T-helper 2 cell treated with Interferon-gamma antibody and Interleukin-4, amounts not matched to agents 5 μg/mL and 100 μg/mL, for 36 hours (primary cell): ENCODE results near the gene TRIM54.
"Not testable (repeated sequence)": the region's sequence is repeated elsewhere in the genome, so short reads cannot be mapped to it uniquely, and the experiment has no call there.

Experiments used
- DNase-seq: peaks from one replicate; pipeline ENCODE4 v3.0.0; 2021; ENCODE audit warnings: low spot score
- H3K27ac Mint-ChIP-seq: one replicate; pipeline ENCODE4 v1.8.0; 2021; ENCODE audit warnings: mild to moderate bottlenecking, mixed read lengths
- H3K27me3 Mint-ChIP-seq: one replicate; pipeline ENCODE4 v1.8.0; 2021; ENCODE audit warnings: low read depth, mixed read lengths
- H3K36me3 Mint-ChIP-seq: one replicate; pipeline ENCODE4 v1.8.0; 2021; ENCODE audit warnings: low read depth, mixed read lengths
- H3K4me1 Mint-ChIP-seq: one replicate; pipeline ENCODE4 v1.8.0; 2021; ENCODE audit warnings: low read depth, mixed read lengths
- H3K4me3 Mint-ChIP-seq: one replicate; pipeline ENCODE4 v1.8.0; 2022; ENCODE audit warnings: mild to moderate bottlenecking, moderate library complexity, mixed read lengths
- H3K9me3 Mint-ChIP-seq: one replicate; pipeline ENCODE4 v1.8.0; 2021; ENCODE audit warnings: mixed read lengths

TRIM54 gene

DNA sequence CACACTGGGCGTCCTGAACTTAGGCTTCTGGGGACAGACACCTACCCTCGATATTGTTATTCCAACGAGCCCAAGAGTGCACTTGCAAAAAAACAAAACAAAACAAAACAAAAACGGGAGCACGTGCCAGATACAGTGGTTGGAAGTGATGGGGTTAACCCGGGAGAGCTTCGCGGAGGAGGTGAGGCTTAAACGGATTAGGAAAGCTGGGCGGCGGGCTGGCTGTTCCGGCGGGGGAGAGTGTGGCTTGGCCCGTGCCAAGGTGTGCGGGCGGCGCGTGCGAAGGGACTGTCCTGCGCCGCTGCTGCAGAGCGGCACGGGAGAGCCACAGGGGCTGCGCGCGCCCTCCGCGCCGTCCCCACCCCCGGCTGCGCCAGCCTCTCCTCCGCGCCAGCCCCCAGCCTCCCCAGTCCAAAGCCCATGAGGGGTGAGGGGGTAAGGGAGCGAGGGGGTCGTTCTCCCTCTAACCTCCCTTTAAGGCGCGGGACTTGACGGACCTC lies 17.9 kb upstream of the TRIM54 start:
- peaks cover 17% of the 10 kb centered on the region for H3K4me1 Mint-ChIP-seq
- no peak overlapping the region for H3K27ac Mint-ChIP-seq
- H3K4me3 Mint-ChIP-seq: peak overlapping the region; percentile 93
- H3K36me3 Mint-ChIP-seq: peaks cover 2% of the 10 kb centered on the region
- H3K9me3 Mint-ChIP-seq: no peaks in the 10 kb centered on the region
- no peak for DNase-seq
- H3K27me3 Mint-ChIP-seq: peaks cover 43% of the 10 kb centered on the region

DNA sequence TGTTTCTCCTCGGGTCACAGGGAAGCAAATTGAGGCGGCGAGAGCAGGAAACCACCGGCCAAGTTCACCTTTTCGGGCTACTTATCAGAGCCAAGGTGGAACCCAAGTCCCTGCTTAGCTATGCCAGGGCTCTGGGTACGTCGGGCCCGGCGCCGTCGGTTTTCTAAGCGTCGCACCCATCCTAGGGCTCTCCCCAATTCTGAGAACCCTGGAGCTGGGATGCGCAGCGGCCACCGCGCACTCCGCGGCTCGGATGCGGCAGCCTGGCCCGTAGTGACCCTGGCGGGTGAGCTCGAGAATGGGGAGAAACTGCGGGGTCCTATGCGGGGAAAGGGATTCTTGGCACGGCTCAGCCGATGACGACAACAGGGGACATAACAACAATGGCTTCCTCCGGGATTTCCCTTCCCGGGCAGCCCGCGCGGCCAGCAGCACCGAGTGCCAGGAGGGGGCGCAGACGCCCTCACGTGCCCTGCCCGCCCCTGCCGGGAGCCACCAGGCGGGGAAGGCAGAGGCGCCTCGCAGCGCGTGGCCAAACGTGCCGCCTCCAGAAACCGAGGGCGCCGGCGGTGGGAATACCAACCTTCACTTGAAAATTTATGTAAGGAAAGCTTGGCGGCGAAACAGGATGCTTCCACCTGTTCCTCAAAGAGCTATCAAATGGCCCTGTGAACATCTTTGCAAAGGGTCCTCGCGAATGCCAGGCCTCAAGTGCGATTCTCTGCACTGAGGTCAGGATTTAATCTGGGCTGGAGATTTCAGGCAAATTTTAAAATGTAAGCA lies 17.3 kb upstream of the TRIM54 start:
- peaks cover 2% of the 10 kb centered on the region for H3K36me3 Mint-ChIP-seq
- peak overlapping the region; percentile 65 for H3K4me3 Mint-ChIP-seq
- H3K27ac Mint-ChIP-seq: no peak overlapping the region
- peaks cover 17% of the 10 kb centered on the region for H3K4me1 Mint-ChIP-seq
- peaks cover 44% of the 10 kb centered on the region for H3K27me3 Mint-ChIP-seq
- peak; percentile 60 for DNase-seq
- no peaks in the 10 kb centered on the region for H3K9me3 Mint-ChIP-seq

DNA sequence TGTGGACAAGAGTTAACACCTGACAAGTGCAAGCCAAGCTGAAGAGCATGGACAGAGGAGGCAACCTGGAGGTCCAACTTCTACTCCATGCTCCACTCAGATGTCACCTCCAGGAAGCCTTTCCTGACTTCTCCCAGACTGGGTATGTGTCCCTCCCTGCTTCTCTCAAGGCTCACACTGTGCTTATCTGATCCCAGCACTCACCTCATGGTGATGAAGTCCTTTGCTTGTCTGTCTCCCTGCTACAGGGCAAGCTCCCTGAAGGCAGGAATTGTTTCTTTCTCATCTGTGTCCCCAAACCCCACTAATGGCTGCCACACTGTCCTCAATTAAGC lies 16.7 kb upstream of the TRIM54 start:
- Mint-ChIP-seq H3K36me3 (peaks cover 2% of the 10 kb centered on the region), H3K27me3 (peaks cover 40% of the 10 kb centered on the region), H3K4me3 (peak overlapping the region; percentile 65), H3K9me3 (no peaks in the 10 kb centered on the region), H3K4me1 (peaks cover 17% of the 10 kb centered on the region), H3K27ac (no peak overlapping the region)
- DNase-seq: no peak

DNA sequence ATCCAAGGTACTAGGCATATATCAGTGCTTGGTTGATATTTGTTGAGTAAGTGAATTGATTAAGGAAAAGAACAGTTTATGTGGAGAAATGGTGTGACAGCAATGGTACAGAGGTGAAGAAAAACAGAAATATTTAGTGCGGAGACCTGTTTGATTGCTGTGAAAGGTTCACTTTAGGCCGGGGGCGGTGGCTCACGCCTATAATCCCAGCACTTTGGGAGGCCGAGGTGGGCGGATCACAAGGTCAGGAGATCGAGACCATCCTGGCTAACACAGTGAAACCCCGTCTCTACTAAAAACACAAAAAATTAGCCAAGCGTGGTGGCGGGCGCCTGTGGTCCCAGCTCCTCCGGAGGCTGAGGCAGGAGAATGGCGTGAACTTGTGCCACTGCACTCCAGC lies 13.9 kb upstream of the TRIM54 start:
- H3K36me3 Mint-ChIP-seq, H3K27ac Mint-ChIP-seq, H3K9me3 Mint-ChIP-seq, DNase-seq, H3K4me3 Mint-ChIP-seq: not testable (repeated sequence)
- Mint-ChIP-seq H3K4me1 (peaks cover 18% of the 10 kb centered on the region), H3K27me3 (peaks cover 26% of the 10 kb centered on the region)

GRCh38 chr2:27270131-27270530 lies 12.1 kb upstream of the TRIM54 start:
- no peaks in the 10 kb centered on the region for H3K36me3 Mint-ChIP-seq
- peaks cover 16% of the 10 kb centered on the region for H3K27me3 Mint-ChIP-seq
- no peak for DNase-seq
- no peak overlapping the region for H3K4me3 Mint-ChIP-seq
- H3K27ac Mint-ChIP-seq: no peak overlapping the region
- peaks cover 8% of the 10 kb centered on the region for H3K4me1 Mint-ChIP-seq
- no peaks in the 10 kb centered on the region for H3K9me3 Mint-ChIP-seq

DNA sequence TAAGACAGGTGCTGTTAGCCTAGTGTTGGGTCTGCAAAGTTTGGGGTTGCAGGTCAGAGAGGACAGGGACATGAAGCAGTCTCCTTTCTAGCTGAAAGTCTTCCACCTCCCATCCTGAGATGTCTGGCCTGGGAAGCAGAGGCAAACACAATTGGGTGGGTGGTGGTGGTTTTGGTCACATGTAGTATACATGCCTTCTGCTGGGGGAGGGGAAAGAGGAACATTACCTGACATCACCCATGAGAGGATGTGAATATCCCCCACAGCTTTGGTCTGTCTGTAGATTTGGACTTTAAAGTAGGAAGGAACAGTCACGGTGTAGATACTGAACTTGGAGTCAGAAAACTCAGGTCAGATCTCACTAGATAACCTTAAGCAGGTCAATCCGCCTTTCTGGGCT lies 11.6 kb upstream of the TRIM54 start:
- Mint-ChIP-seq H3K27me3 (peaks cover 16% of the 10 kb centered on the region), H3K4me3 (no peak overlapping the region), H3K4me1 (peaks cover 4% of the 10 kb centered on the region), H3K27ac (no peak overlapping the region), H3K36me3 (no peaks in the 10 kb centered on the region), H3K9me3 (no peaks in the 10 kb centered on the region)
- DNase-seq: no peak

GRCh38 chr2:27271631-27272340 lies 10.4 kb upstream of the TRIM54 start:
- peaks cover 16% of the 10 kb centered on the region for H3K27me3 Mint-ChIP-seq
- no peaks in the 10 kb centered on the region for H3K9me3 Mint-ChIP-seq
- no peak overlapping the region for H3K27ac Mint-ChIP-seq
- no peak overlapping the region for H3K4me3 Mint-ChIP-seq
- no peaks in the 10 kb centered on the region for H3K36me3 Mint-ChIP-seq
- H3K4me1 Mint-ChIP-seq: peaks cover 4% of the 10 kb centered on the region
- DNase-seq: no peak

- not testable (repeated sequence) for H3K9me3 Mint-ChIP-seq, H3K4me3 Mint-ChIP-seq, H3K4me1 Mint-ChIP-seq, H3K27ac Mint-ChIP-seq, DNase-seq, H3K36me3 Mint-ChIP-seq
- H3K27me3 Mint-ChIP-seq: peaks cover 16% of the 10 kb centered on the region
Observed at GRCh38 chr2:27272537-27273522, 9.4 kb upstream of the TRIM54 start.

DNA sequence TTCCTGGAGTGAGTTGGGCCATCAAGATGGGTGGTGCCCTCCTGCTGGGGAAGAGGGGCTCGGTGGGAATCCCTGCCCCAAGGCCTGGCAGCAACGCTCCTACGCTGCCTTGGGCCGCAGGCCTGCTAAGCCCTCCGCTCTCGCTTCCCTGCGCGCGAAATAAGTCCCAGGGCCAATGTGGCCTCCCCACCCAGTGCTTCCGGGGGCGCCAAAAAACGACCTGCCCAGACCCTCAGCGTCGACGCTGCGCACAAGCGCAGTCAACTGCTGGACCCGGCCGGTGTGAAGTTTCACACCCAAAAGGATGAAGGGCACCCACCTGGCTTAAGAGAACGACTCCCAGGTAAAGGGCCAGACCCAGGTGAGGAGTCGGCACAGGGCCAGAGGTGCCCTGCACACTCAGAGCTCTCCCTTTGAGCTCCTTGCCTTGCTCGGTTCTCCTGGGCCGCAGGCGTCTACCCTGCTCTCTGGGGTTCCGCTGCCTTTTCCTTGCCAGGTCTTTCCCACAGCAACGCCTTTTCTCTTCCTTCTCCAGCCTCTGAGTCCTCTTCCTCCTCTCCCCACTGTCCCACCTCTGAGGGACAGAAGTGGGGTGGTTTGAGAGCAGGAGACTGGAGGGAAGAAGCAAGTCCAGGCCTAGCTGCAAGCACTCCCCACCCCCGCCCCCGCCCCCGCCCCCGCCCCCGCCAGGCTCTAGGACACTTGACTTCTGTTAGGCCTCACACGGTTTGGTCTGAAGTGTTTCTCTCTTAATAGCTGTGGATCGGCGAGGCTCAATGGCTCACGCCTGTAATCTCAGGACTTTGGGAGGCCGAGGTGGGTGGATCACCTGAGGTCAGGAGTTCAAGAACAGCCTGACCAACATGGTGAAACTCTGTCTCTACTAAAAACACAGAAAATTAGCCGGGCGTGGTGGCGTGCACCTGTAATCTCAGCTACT lies 6.7 kb upstream of the TRIM54 start, which contains the start of gene DNAJC5G:
Gene DNAJC5G (plus strand): TSS at position 223 of the 940 bp plus-strand sequence. CDS start 1,296 bp downstream, outside the sequence.
- H3K27me3 Mint-ChIP-seq: peaks cover 8% of the 10 kb centered on the region
- no peaks in the 10 kb centered on the region for H3K36me3 Mint-ChIP-seq
- no peaks in the 10 kb centered on the region for H3K9me3 Mint-ChIP-seq
- no peak for DNase-seq
- H3K4me1 Mint-ChIP-seq: peaks cover 12% of the 10 kb centered on the region
- H3K4me3 Mint-ChIP-seq: no peak within 1 kb of the TSS
- H3K27ac Mint-ChIP-seq: no peak within 1 kb of the TSS

- peaks cover 13% of the 10 kb centered on the region for H3K4me1 Mint-ChIP-seq
- no peak overlapping the region for H3K4me3 Mint-ChIP-seq
- H3K27ac Mint-ChIP-seq: no peak overlapping the region
- no peaks in the 10 kb centered on the region for H3K9me3 Mint-ChIP-seq
- H3K36me3 Mint-ChIP-seq: no peaks in the 10 kb centered on the region
- no peak for DNase-seq
- peaks cover 4% of the 10 kb centered on the region for H3K27me3 Mint-ChIP-seq
Observed at GRCh38 chr2:27278010-27278409, 4.2 kb upstream of the TRIM54 start.

DNA sequence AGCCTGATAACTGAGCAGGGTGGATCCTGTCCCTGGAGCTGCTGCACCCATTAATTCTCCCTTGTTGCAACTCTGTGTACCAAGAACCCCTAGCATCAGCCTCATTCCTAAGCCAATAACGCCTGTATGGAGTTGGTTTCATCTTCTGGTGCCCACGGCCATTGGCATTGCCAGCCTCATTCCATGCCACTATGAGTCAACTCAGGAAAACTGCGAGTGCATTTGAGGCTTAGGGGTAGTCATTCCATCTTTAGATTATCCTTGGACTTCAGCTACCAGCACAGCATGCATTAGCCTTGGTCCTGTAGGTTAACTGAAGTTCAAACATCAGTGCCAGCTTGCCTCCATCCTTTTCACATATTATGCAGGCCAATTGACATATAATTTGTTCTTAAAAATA lies 1.4 kb upstream of the TRIM54 start:
- Mint-ChIP-seq H3K27ac (no peak overlapping the region), H3K4me1 (peaks cover 12% of the 10 kb centered on the region), H3K9me3 (no peaks in the 10 kb centered on the region), H3K27me3 (peaks cover 10% of the 10 kb centered on the region), H3K36me3 (no peaks in the 10 kb centered on the region), H3K4me3 (no peak overlapping the region)
- DNase-seq: no peak

- H3K36me3 Mint-ChIP-seq: no peaks in the 10 kb centered on the region
- no peak overlapping the region for H3K27ac Mint-ChIP-seq
- H3K4me3 Mint-ChIP-seq: no peak overlapping the region
- peaks cover 14% of the 10 kb centered on the region for H3K27me3 Mint-ChIP-seq
- DNase-seq: no peak
- no peaks in the 10 kb centered on the region for H3K9me3 Mint-ChIP-seq
- H3K4me1 Mint-ChIP-seq: peaks cover 12% of the 10 kb centered on the region
Observed at GRCh38 chr2:27281442-27281841, 787 bp upstream of the TRIM54 start.

DNA sequence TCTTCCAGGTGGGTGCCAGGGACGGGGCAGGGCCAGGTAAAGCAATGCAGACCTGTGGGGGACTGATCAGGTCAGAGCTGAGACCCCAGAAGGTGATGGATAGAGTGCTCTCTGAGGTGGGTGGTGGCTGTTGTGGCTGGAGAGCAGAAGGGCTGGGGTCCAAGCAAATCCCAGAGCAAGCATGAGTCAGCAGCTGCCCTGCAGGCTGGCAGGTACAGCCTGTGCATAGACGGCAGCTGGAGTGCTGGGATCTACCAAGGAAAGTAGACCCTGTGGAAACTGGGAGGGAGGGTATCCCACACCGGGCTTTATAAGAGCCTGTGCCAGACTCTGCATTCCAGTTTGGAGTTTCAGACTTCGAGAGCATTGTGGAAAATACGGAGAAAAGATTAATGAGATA lies 663 bp downstream of the TRIM54 start:
- no peaks in the 10 kb centered on the region for H3K36me3 Mint-ChIP-seq
- H3K9me3 Mint-ChIP-seq: no peaks in the 10 kb centered on the region

More for the DNA sequence above, 663 bp downstream of the TRIM54 start:
- Mint-ChIP-seq H3K4me3 (no peak overlapping the region), H3K27me3 (peaks cover 21% of the 10 kb centered on the region), H3K27ac (no peak overlapping the region), H3K4me1 (peaks cover 12% of the 10 kb centered on the region)
- DNase-seq: no peak
